OCI-LY7 (cell line): Measurements from ENCODE around the gene CHML. TPM values are rescaled to one million over a fixed set of nuclear protein-coding genes. Genes with fewer than 3 reads are reported as not detected.

ENCODE experiments used
- BruUV-seq: library from RNA; stranded (reverse); fragments of 400-500 nt; replicated peaks from 2 replicates; lab custom pipeline; 2021; lab: Mats Ljungman, UMichigan
- CTCF ChIA-PET: fragments of 300-600 bp; sonication (Branson Sonifier 250); formaldehyde crosslinking; loops from one replicate; lab custom pipeline; 2022; ENCODE audit warnings: antibody characterized with exemption; ENCODE audit not compliant: unreplicated experiment; lab: Charles Lee
- POLR2A ChIA-PET: fragments of 300-600 bp; sonication (Branson Sonifier 250); formaldehyde crosslinking; loops from one replicate; lab custom pipeline; 2022; ENCODE audit warnings: antibody characterized with exemption; lab: Charles Lee
- DNase-seq: peaks from one replicate; pipeline ENCODE4 v3.0.0-alpha.2; 2015; ENCODE audit warnings: low spot score
- H2AFZ ChIP-seq: fragments of 200-600 bp; sonication (generic), shearing (Covaris generic); 2 replicates; pipeline ENCODE4 v1.6.1; 2014; ENCODE audit warnings: mild to moderate bottlenecking, antibody characterized with exemption, low read length, moderate library complexity
- H3K27ac ChIP-seq: fragments of 200-600 bp; sonication (generic); 2 replicates; pipeline ENCODE4 v1.5.1; 2014; ENCODE audit warnings: mixed run types, low read depth, mild to moderate bottlenecking, moderate library complexity, low read length, inconsistent platforms; ENCODE audit not compliant: poor library complexity, severe bottlenecking
- H3K36me3 ChIP-seq: fragments of 200-600 bp; sonication (generic); 2 replicates; pipeline ENCODE4 v1.6.1; 2014; ENCODE audit warnings: mild to moderate bottlenecking, antibody characterized with exemption, low read length, moderate library complexity, mixed read lengths; ENCODE audit not compliant: insufficient read depth
- H3K4me1 ChIP-seq: fragments of 200-600 bp; sonication (generic); 2 replicates; pipeline ENCODE4 v1.5.1; 2014; ENCODE audit warnings: mild to moderate bottlenecking, low read length; ENCODE audit not compliant: insufficient read depth, poor library complexity, severe bottlenecking
- H3K4me2 ChIP-seq: fragments of 200-600 bp; sonication (generic); 2 replicates; pipeline ENCODE4 v1.6.1; 2014; ENCODE audit warnings: mild to moderate bottlenecking, low read length
- H3K4me3 ChIP-seq: fragments of 200-600 bp; sonication (generic); 2 replicates; pipeline ENCODE4 v1.5.1; 2014; ENCODE audit warnings: mild to moderate bottlenecking, low read depth, low read length; ENCODE audit not compliant: poor library complexity, severe bottlenecking
- H3K79me2 ChIP-seq: fragments of 200-600 bp; sonication (generic); 2 replicates; pipeline ENCODE4 v1.6.1; 2016; ENCODE audit warnings: low read depth, mild to moderate bottlenecking, low read length, moderate library complexity, mixed read lengths; ENCODE audit not compliant: insufficient read depth
- H3K9me2 ChIP-seq: fragments of 200-600 bp; sonication (generic); 2 replicates; pipeline ENCODE4 v1.6.1; 2016; ENCODE audit warnings: mild to moderate bottlenecking, low read length, mixed read lengths; ENCODE audit not compliant: insufficient read depth
- H3K9me3 ChIP-seq: fragments of 200-600 bp; sonication (generic); 2 replicates; pipeline ENCODE4 v1.6.1; 2014; ENCODE audit warnings: mild to moderate bottlenecking, mixed run types, low read length, mixed read lengths
- H4K20me1 ChIP-seq: fragments of 200-600 bp; sonication (generic); 2 replicates; pipeline ENCODE4 v1.6.1; 2014; ENCODE audit warnings: mild to moderate bottlenecking, antibody characterized with exemption, low read length, moderate library complexity, mixed read lengths; ENCODE audit not compliant: insufficient read depth
- CTCF ChIP-seq: fragments of 200-600 bp; sonication (generic); conservative IDR thresholded peaks from 2 replicates; pipeline ENCODE4 v1.5.1; 2014; ENCODE audit warnings: mild to moderate bottlenecking, antibody characterized with exemption, low read length, moderate library complexity, mixed read lengths
- EZH2phosphoT487 ChIP-seq: fragments of 200-600 bp; sonication (generic); IDR thresholded peaks from 2 replicates; pipeline ENCODE4 v1.6.1; 2018; ENCODE audit warnings: low read depth, borderline replicate concordance, mild to moderate bottlenecking, mixed run types, antibody characterized with exemption, low read length, moderate library complexity, mixed read lengths
- intact Hi-C: fragments of 100-400 bp; cut with micrococcal nuclease; formaldehyde crosslinking; loops from one replicate; pipeline ENCODE4 v1.10.0; 2022; ENCODE audit not compliant: unreplicated experiment
- total RNA-seq, 2 experiments: library from RNA; depleted of rRNA in 1 of 2; stranded (reverse); fragments of >200 nt in 1 of 2; shearing (Covaris generic) in 1 of 2; gene quantifications; 2 replicates each; pipeline ENCODE4 v1.2.3, GENCODE V29; 2014 to 2022

The CHML gene
- total RNA-seq, 2 experiments from 2014 or later: 10.7 to 22.6 TPM

GRCh38 chr1:241652012-241652411 lies 11.8 kb upstream of the CHML start, which contains the start of gene WDR64:
WDR64 (plus strand) TSS chr1:241652281; CDS start chr1:241652485, 204 bp downstream.
- Histone ChIP-seq H2AFZ (no peak within 1 kb of the TSS), H3K4me1 (no peaks in the 10 kb centered on the region), H3K4me2 (no peak within 1 kb of the TSS), H3K36me3 (no peaks in the 10 kb centered on the region), H3K9me2 (no peaks in the 10 kb centered on the region), H3K79me2 (no peaks in the 10 kb centered on the region), H3K27ac (no peak within 1 kb of the TSS), H3K4me3 (no peak within 1 kb of the TSS), H4K20me1 (no peaks in the 10 kb centered on the region), H3K9me3 (no peaks in the 10 kb centered on the region)
- no TSS peak for BruUV-seq
- intact Hi-C loops: loop anchor here (5.0 kb wide), 1 partner anchor 50 kb away; no protein-coding TSS in a partner anchor
- no peak for DNase-seq
- POLR2A ChIA-PET: no interaction called here
- TF ChIP-seq EZH2phosphoT487 (no peak), CTCF (no peak)
- CTCF ChIA-PET: no interaction called here

- H3K36me3 ChIP-seq: no peaks in the 10 kb centered on the region
- no peak for TF ChIP-seq EZH2phosphoT487
- no peak for TF ChIP-seq CTCF
- H3K9me2 ChIP-seq: no peaks in the 10 kb centered on the region
- no peak overlapping the region for H2AFZ ChIP-seq
- H3K4me3 ChIP-seq: no peak overlapping the region
- H4K20me1 ChIP-seq: no peaks in the 10 kb centered on the region
- H3K27ac ChIP-seq: no peak overlapping the region
- ChIA-PET POLR2A (interaction anchor here (0.5 kb wide), 1 partner anchor 30 kb away, joined by 3 read pairs; no protein-coding TSS in a partner anchor), CTCF (no interaction called here)
- H3K9me3 ChIP-seq: no peaks in the 10 kb centered on the region
- no TSS peak for BruUV-seq
- no peak overlapping the region for H3K4me2 ChIP-seq
- intact Hi-C loops: no loop called here
- no peak for DNase-seq
- no peaks in the 10 kb centered on the region for H3K4me1 ChIP-seq
- no peaks in the 10 kb centered on the region for H3K79me2 ChIP-seq
Observed at GRCh38 chr1:241648159-241648558, 8.0 kb upstream of the CHML start.

GRCh38 chr1:241647658-241648057 lies 7.5 kb upstream of the CHML start:
- CTCF ChIA-PET: no interaction called here
- H3K4me3 ChIP-seq: no peak overlapping the region
- DNase-seq: no peak
- no peak overlapping the region for H3K4me2 ChIP-seq
- no peaks in the 10 kb centered on the region for H3K79me2 ChIP-seq
- no peaks in the 10 kb centered on the region for H3K9me3 ChIP-seq
- POLR2A ChIA-PET: interaction anchor here (0.6 kb wide), 1 partner anchor 26 kb away, joined by 8 read pairs; no protein-coding TSS in a partner anchor
- no peaks in the 10 kb centered on the region for H3K4me1 ChIP-seq
- H3K36me3 ChIP-seq: no peaks in the 10 kb centered on the region
- no peak overlapping the region for H3K27ac ChIP-seq
- intact Hi-C loops: no loop called here
- no peaks in the 10 kb centered on the region for H4K20me1 ChIP-seq
- no TSS peak for BruUV-seq
- H2AFZ ChIP-seq: no peak overlapping the region
- H3K9me2 ChIP-seq: no peaks in the 10 kb centered on the region
- no peak for TF ChIP-seq EZH2phosphoT487
